ENCODE results near the gene LRRN2. TPM values are rescaled to one million over a fixed set of nuclear protein-coding genes. Genes with fewer than 3 reads are reported as not detected.

Gene LRRN2
- total RNA-seq, 1 donor from 2014 or later: 9.4 TPM

- Mint-ChIP-seq H3K27ac (no peak overlapping the region), H3K4me1 (ENCODE audit: low read depth) (peaks cover 12% of the 10 kb centered on the region), H3K4me3 (ENCODE audit: low read depth) (no peak overlapping the region), H3K36me3 (ENCODE audit: insufficient read depth) (no peaks in the 10 kb centered on the region), H3K27me3 (no peaks in the 10 kb centered on the region), H3K9me3 (ENCODE audit: low read depth) (no peaks in the 10 kb centered on the region)
- no peak for DNase-seq (ENCODE audit: low spot score, unreplicated experiment)
- TF ChIP-seq, protein P1, sequence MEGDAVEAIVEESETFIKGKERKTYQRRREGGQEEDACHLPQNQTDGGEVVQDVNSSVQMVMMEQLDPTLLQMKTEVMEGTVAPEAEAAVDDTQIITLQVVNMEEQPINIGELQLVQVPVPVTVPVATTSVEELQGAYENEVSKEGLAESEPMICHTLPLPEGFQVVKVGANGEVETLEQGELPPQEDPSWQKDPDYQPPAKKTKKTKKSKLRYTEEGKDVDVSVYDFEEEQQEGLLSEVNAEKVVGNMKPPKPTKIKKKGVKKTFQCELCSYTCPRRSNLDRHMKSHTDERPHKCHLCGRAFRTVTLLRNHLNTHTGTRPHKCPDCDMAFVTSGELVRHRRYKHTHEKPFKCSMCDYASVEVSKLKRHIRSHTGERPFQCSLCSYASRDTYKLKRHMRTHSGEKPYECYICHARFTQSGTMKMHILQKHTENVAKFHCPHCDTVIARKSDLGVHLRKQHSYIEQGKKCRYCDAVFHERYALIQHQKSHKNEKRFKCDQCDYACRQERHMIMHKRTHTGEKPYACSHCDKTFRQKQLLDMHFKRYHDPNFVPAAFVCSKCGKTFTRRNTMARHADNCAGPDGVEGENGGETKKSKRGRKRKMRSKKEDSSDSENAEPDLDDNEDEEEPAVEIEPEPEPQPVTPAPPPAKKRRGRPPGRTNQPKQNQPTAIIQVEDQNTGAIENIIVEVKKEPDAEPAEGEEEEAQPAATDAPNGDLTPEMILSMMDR (IDR thresholded peaks at IDR 0.05; ENCODE audit: unreplicated experiment): no peak
Measured at GRCh38 chr1:204619721-204620120, 65.8 kb downstream of the LRRN2 start.

DNA sequence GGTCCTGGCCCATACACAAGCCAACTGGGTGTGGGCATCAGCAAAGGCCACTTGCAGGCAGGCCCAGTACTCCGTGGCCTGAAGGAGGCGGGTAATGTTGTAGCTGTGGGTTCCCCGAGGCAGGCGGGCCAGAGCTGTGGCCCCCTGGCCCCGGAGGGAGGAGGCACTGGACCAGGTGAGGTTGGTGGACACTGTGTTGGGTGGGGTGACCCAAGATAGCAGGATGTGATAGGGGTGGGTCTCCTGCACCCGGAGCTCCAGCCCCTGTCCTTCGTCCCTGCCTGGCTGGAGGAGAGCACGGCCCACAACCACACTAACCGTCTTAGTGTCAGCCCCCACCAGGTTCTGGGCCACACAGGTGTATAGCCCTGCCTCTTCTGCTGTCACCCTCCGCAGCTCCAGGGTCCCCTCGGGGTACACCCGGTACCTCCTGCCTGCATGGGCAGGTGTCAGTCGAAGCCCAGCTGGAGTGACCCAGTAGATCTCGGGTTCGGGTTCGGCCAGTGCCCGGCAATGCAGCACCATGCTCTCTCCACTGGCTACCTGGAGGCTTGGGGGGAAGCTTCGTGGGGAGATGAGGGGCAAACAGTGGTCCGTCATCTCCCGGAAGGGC lies 67.3 kb downstream of the LRRN2 start:
- TF ChIP-seq, protein P1 (IDR thresholded peaks at IDR 0.05; ENCODE audit: unreplicated experiment): no peak
- H3K4me1 Mint-ChIP-seq (ENCODE audit: low read depth): peaks cover 6% of the 10 kb centered on the region
- H3K27ac Mint-ChIP-seq: no peak overlapping the region
- no peaks in the 10 kb centered on the region for H3K9me3 Mint-ChIP-seq (ENCODE audit: low read depth)
- H3K27me3 Mint-ChIP-seq: no peaks in the 10 kb centered on the region
- H3K36me3 Mint-ChIP-seq (ENCODE audit: insufficient read depth): no peaks in the 10 kb centered on the region
- H3K4me3 Mint-ChIP-seq (ENCODE audit: low read depth): no peak overlapping the region
- no peak for DNase-seq (ENCODE audit: low spot score, unreplicated experiment)

DNA sequence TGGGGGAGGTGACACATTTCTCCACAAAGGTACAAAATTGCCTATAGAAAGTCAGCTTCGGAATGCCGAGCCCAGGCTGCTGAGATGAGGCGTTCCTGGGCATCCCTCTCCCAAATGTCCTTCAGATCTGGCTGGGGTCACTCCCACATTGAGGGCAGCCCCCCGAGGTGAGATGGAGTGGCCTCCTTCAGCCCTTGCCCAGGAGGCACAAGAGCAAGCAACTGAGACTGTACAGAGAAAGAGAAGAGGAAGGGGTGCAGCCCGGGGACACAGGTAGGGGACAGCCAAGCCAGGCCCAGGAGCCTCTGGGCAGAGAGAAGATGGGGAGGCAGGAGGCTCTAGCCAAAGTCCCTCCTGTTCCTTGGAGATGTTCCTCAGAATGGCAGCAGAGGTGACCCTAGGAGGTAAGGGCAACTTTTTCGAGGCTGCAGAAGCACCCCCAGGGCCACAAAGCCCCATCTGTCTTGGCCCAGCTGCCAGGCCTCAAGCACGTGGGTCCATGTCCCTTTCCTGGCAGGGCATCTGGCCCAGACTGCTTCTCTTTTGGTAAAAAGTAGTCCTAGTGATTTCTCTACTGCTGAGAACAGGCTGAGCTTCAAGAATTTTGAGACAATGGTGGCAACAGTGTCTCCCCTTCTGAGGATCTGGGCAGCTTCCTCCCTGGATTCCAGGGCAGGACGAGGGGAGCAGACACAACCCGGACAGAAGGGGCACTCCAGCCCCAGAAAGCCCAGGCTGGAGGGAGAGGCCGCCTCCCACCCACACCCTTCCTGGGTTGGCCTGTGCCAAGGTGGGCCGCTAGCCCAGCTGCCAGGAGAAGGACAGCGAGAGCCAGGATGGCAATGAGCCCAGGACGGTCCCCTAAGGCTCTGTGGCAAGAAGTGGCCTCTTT lies 68.0 kb downstream of the LRRN2 start:
- H3K36me3 Mint-ChIP-seq (ENCODE audit: insufficient read depth): no peaks in the 10 kb centered on the region
- DNase-seq (ENCODE audit: low spot score, unreplicated experiment): no peak
- no peak overlapping the region for H3K27ac Mint-ChIP-seq
- peaks cover 4% of the 10 kb centered on the region for H3K4me1 Mint-ChIP-seq (ENCODE audit: low read depth)
- TF ChIP-seq, protein P1 (IDR thresholded peaks at IDR 0.05; ENCODE audit: unreplicated experiment): no peak
- H3K9me3 Mint-ChIP-seq (ENCODE audit: low read depth): no peaks in the 10 kb centered on the region
- no peaks in the 10 kb centered on the region for H3K27me3 Mint-ChIP-seq
- no peak overlapping the region for H3K4me3 Mint-ChIP-seq (ENCODE audit: low read depth)

GRCh38 chr1:204616641-204617040 lies 68.9 kb downstream of the LRRN2 start:
- H3K27me3 Mint-ChIP-seq: no peaks in the 10 kb centered on the region
- TF ChIP-seq, protein P1 (IDR thresholded peaks at IDR 0.05; ENCODE audit: unreplicated experiment): no peak
- no peaks in the 10 kb centered on the region for H3K36me3 Mint-ChIP-seq (ENCODE audit: insufficient read depth)
- H3K4me3 Mint-ChIP-seq (ENCODE audit: low read depth): no peak overlapping the region
- DNase-seq (ENCODE audit: low spot score, unreplicated experiment): no peak
- H3K4me1 Mint-ChIP-seq (ENCODE audit: low read depth): peaks cover 4% of the 10 kb centered on the region
- H3K9me3 Mint-ChIP-seq (ENCODE audit: low read depth): no peaks in the 10 kb centered on the region
- no peak overlapping the region for H3K27ac Mint-ChIP-seq

GRCh38 chr1:204615881-204616280 lies 69.7 kb downstream of the LRRN2 start:
- Mint-ChIP-seq H3K27me3 (no peaks in the 10 kb centered on the region), H3K4me1 (ENCODE audit: low read depth) (peaks cover 4% of the 10 kb centered on the region), H3K36me3 (ENCODE audit: insufficient read depth) (no peaks in the 10 kb centered on the region), H3K9me3 (ENCODE audit: low read depth) (no peaks in the 10 kb centered on the region), H3K4me3 (ENCODE audit: low read depth) (no peak overlapping the region), H3K27ac (no peak overlapping the region)
- DNase-seq (ENCODE audit: low spot score, unreplicated experiment): no peak
- TF ChIP-seq, protein P1 (IDR thresholded peaks at IDR 0.05; ENCODE audit: unreplicated experiment): no peak

Measured in progenitor cell of endocrine pancreas (in vitro differentiated cells).